CD8-positive, alpha-beta memory T cell (primary cell): ENCODE measurements around the gene SDCBP2. TPM values are rescaled to one million over a fixed set of nuclear protein-coding genes. Genes with fewer than 3 reads are reported as not detected.
A peak's percentile ranks its signal among the peaks of the same experiment; 100 is the strongest.

Experiments used
- CTCF ChIA-PET: fragments of 350-600 bp; sonication (Branson Sonifier 250); formaldehyde crosslinking; loops from one replicate; lab custom pipeline; 2021; ENCODE audit warnings: antibody characterized with exemption; lab: Charles Lee
- POLR2A ChIA-PET: fragments of 350-600 bp; sonication (Branson Sonifier 250); formaldehyde crosslinking; loops from one replicate; lab custom pipeline; 2021; ENCODE audit warnings: antibody characterized with exemption; lab: Charles Lee
- DNase-seq, 5 donors: peaks; one replicate each; pipeline versions ENCODE4 v3.0.0 to v3.0.0-alpha.2; 2020 to 2022; ENCODE audit warnings: mixed read lengths in 1 of 5
- H3K27ac ChIP-seq: one replicate; pipeline ENCODE4 v1.7.0; 2013; ENCODE audit warnings: low read depth, mild to moderate bottlenecking, low read length, moderate library complexity
- H3K27me3 ChIP-seq: 2 replicates; pipeline ENCODE4 v1.7.0; 2013; ENCODE audit warnings: low read length, mild to moderate bottlenecking; ENCODE audit not compliant: insufficient read depth, poor library complexity, severe bottlenecking
- H3K36me3 ChIP-seq: 2 replicates; pipeline ENCODE4 v1.7.0; 2013; ENCODE audit warnings: mild to moderate bottlenecking, low read length, moderate library complexity; ENCODE audit not compliant: insufficient read depth
- H3K4me1 ChIP-seq: 2 replicates; pipeline ENCODE4 v1.7.0; 2013; ENCODE audit warnings: mild to moderate bottlenecking, low read length, moderate library complexity; ENCODE audit not compliant: insufficient read depth
- H3K4me3 ChIP-seq: 2 replicates; pipeline ENCODE4 v1.7.0; 2013; ENCODE audit warnings: mild to moderate bottlenecking, low read length
- H3K9me3 ChIP-seq: 2 replicates; pipeline ENCODE4 v1.7.0; 2013; ENCODE audit warnings: mild to moderate bottlenecking, low read length
- H3K27ac Mint-ChIP-seq, 8 donors: one replicate each; pipeline ENCODE4 v1.8.0; 2020 to 2021; ENCODE audit warnings: mixed read lengths in 8 of 8, mild to moderate bottlenecking in 6 of 8, inconsistent platforms in 3 of 8, moderate library complexity in 3 of 8
- H3K27me3 Mint-ChIP-seq, 2 donors: one replicate each; pipeline ENCODE4 v1.8.0; 2020 to 2021; ENCODE audit warnings: mixed read lengths in 2 of 2, mild to moderate bottlenecking in 1 of 2, moderate library complexity in 1 of 2
- H3K36me3 Mint-ChIP-seq, 3 donors: one replicate each; pipeline ENCODE4 v1.8.0; 2020 to 2021; ENCODE audit warnings: mixed read lengths in 3 of 3, inconsistent platforms in 1 of 3, mild to moderate bottlenecking in 1 of 3
- H3K4me1 Mint-ChIP-seq, 3 donors: one replicate each; pipeline ENCODE4 v1.8.0; 2020 to 2021; ENCODE audit warnings: mixed read lengths in 3 of 3, inconsistent platforms in 1 of 3, mild to moderate bottlenecking in 1 of 3
- H3K4me3 Mint-ChIP-seq, 7 donors: one replicate each; pipeline ENCODE4 v1.8.0; 2020 to 2021; ENCODE audit warnings: mixed read lengths in 7 of 7, mild to moderate bottlenecking in 6 of 7, moderate library complexity in 4 of 7, inconsistent platforms in 2 of 7
- H3K9me3 Mint-ChIP-seq, 5 donors: one replicate each; pipeline ENCODE4 v1.8.0; 2020 to 2022; ENCODE audit warnings: mixed read lengths in 5 of 5, mild to moderate bottlenecking in 3 of 5, moderate library complexity in 2 of 5, inconsistent platforms in 1 of 5
- polyA plus RNA-seq: library from polyadenylated mRNA; unstranded; fragments of 300-500 nt; fragmentation: Illumina TruSeq; gene quantifications from one replicate; pipeline ENCODE4 v1.2.3, GENCODE V29; 2021
- total RNA-seq, 2 experiments: library from RNA; stranded (reverse); gene quantifications; one replicate each; pipeline ENCODE4 v1.2.3, GENCODE V29; 2021

Gene SDCBP2
- total and polyA plus RNA-seq, 3 experiments from 2014 or later = 2.2 to 4.7 (median 3.7) TPM

GRCh38 chr20:1301031-1301529, 27.9 kb downstream of the SDCBP2 start:
- CTCF ChIA-PET = interaction anchor here (0.8 to 1.5 kb wide), 6 partner anchors 10 to 476 kb away, joined by 3 to 5 read pairs (median 4); partner anchors contain the start of gene SNPH
- Mint-ChIP-seq H3K4me1 (peaks cover 8 to 24% (median 13%) of the 10 kb centered on the region in 3 donors), H3K27me3 (no peaks in the 10 kb centered on the region), H3K4me3 (peak overlapping the region in 5 of 7 donors; percentile 5 to 67 (median 47)), H3K9me3 (no peaks in the 10 kb centered on the region), H3K36me3 (peaks cover 0 to 45% (median 13%) of the 10 kb centered on the region in 3 donors), H3K27ac (peak overlapping the region in 7 of 8 donors; percentile 47 to 89 (median 84))
- Histone ChIP-seq H3K27ac (no peak overlapping the region), H3K27me3 (no peaks in the 10 kb centered on the region), H3K9me3 (no peaks in the 10 kb centered on the region), H3K4me3 (no peak overlapping the region), H3K4me1 (peaks cover 19% of the 10 kb centered on the region), H3K36me3 (no peaks in the 10 kb centered on the region)
- peak in 3 of 5 donors; percentile 16 to 69 (median 61) for DNase-seq
- POLR2A ChIA-PET = interaction anchor here (1.3 kb wide), 1 partner anchor 35 kb away, joined by 3 read pairs; the partner anchor contains the start of gene SNPH

- DNase-seq = no peak
- peaks cover 8 to 24% (median 13%) of the 10 kb centered on the region in 3 donors for H3K4me1 Mint-ChIP-seq
- no peak overlapping the region for H3K4me3 ChIP-seq
- peak overlapping the region in 3 of 8 donors; percentile 41 to 91 (median 86) for H3K27ac Mint-ChIP-seq
- no peaks in the 10 kb centered on the region for H3K27me3 ChIP-seq
- no peaks in the 10 kb centered on the region for H3K27me3 Mint-ChIP-seq
- H3K4me1 ChIP-seq = peaks cover 19% of the 10 kb centered on the region
- CTCF ChIA-PET = interaction anchor here (0.8 to 1.5 kb wide), 7 partner anchors 11 to 477 kb away, joined by 3 to 5 read pairs (median 4); partner anchors contain the start of gene SNPH
- POLR2A ChIA-PET = interaction anchor here (1.3 kb wide), 1 partner anchor 34 kb away, joined by 3 read pairs; the partner anchor contains the start of gene SNPH
- H3K36me3 Mint-ChIP-seq = peaks cover 0 to 40% (median 10%) of the 10 kb centered on the region in 3 donors
- no peaks in the 10 kb centered on the region for H3K9me3 Mint-ChIP-seq
- H3K9me3 ChIP-seq = no peaks in the 10 kb centered on the region
- no peak overlapping the region for H3K4me3 Mint-ChIP-seq
- no peaks in the 10 kb centered on the region for H3K36me3 ChIP-seq
- H3K27ac ChIP-seq = no peak overlapping the region
These were observed 28.7 kb downstream of the SDCBP2 start for GRCh38 chr20:1300083-1300840.

GRCh38 chr20:1299522-1299921, 29.4 kb downstream of the SDCBP2 start:
- Histone ChIP-seq H3K27me3 (no peaks in the 10 kb centered on the region), H3K36me3 (no peaks in the 10 kb centered on the region), H3K4me1 (peaks cover 19% of the 10 kb centered on the region), H3K9me3 (no peaks in the 10 kb centered on the region), H3K4me3 (no peak overlapping the region), H3K27ac (no peak overlapping the region)
- peaks cover 8 to 24% (median 13%) of the 10 kb centered on the region in 3 donors for H3K4me1 Mint-ChIP-seq
- peak in 1 of 5 donors; percentile 37 for DNase-seq
- no peaks in the 10 kb centered on the region for H3K9me3 Mint-ChIP-seq
- ChIA-PET POLR2A (no interaction called here), CTCF (interaction anchor here (1.2 kb wide), 1 partner anchor 138 kb away, joined by 3 read pairs; no protein-coding TSS in a partner anchor)
- peaks cover 0 to 33% (median 9%) of the 10 kb centered on the region in 3 donors for H3K36me3 Mint-ChIP-seq
- H3K27me3 Mint-ChIP-seq = no peaks in the 10 kb centered on the region
- H3K4me3 Mint-ChIP-seq = no peak overlapping the region
- H3K27ac Mint-ChIP-seq = peak overlapping the region in 1 of 8 donors; percentile 47

GRCh38 chr20:1298888-1299511, 29.9 kb downstream of the SDCBP2 start:
- H3K9me3 ChIP-seq = no peaks in the 10 kb centered on the region
- Mint-ChIP-seq H3K27me3 (no peaks in the 10 kb centered on the region), H3K4me1 (peaks cover 8 to 24% (median 13%) of the 10 kb centered on the region in 3 donors), H3K4me3 (no peak overlapping the region), H3K27ac (peak overlapping the region in 1 of 8 donors; percentile 18), H3K9me3 (no peaks in the 10 kb centered on the region), H3K36me3 (peaks cover 0 to 27% (median 8%) of the 10 kb centered on the region in 3 donors)
- H3K27me3 ChIP-seq = no peaks in the 10 kb centered on the region
- DNase-seq = no peak
- no peak overlapping the region for H3K4me3 ChIP-seq
- POLR2A ChIA-PET = no interaction called here
- H3K27ac ChIP-seq = no peak overlapping the region
- no peaks in the 10 kb centered on the region for H3K36me3 ChIP-seq
- H3K4me1 ChIP-seq = peaks cover 19% of the 10 kb centered on the region
- CTCF ChIA-PET = interaction anchor here (1.2 kb wide), 1 partner anchor 25 kb away, joined by 3 read pairs; no protein-coding TSS in a partner anchor

- peaks cover 8 to 24% (median 13%) of the 10 kb centered on the region in 3 donors for H3K4me1 Mint-ChIP-seq
These were observed 30.8 kb downstream of the SDCBP2 start for GRCh38 chr20:1298166-1298565.

GRCh38 chr20:1297486-1297885, 31.5 kb downstream of the SDCBP2 start:
- ChIA-PET CTCF (interaction anchor here (1.2 to 1.7 kb wide), 2 partner anchors 16 to 26 kb away, joined by 3 to 4 read pairs; no protein-coding TSS in a partner anchor), POLR2A (no interaction called here)
- no peaks in the 10 kb centered on the region for H3K27me3 Mint-ChIP-seq
- H3K27ac Mint-ChIP-seq = peak overlapping the region in 1 of 8 donors; percentile 77
- Histone ChIP-seq H3K36me3 (no peaks in the 10 kb centered on the region), H3K27me3 (no peaks in the 10 kb centered on the region), H3K27ac (no peak overlapping the region), H3K9me3 (no peaks in the 10 kb centered on the region), H3K4me3 (no peak overlapping the region), H3K4me1 (peaks cover 19% of the 10 kb centered on the region)
- peaks cover 8 to 24% (median 14%) of the 10 kb centered on the region in 3 donors for H3K4me1 Mint-ChIP-seq
- no peak overlapping the region for H3K4me3 Mint-ChIP-seq
- peaks cover 0 to 18% (median 4%) of the 10 kb centered on the region in 3 donors for H3K36me3 Mint-ChIP-seq
- DNase-seq = no peak
- H3K9me3 Mint-ChIP-seq = no peaks in the 10 kb centered on the region

More at GRCh38 chr20:1298166-1298565, 30.8 kb downstream of the SDCBP2 start:
- H3K4me1 ChIP-seq = peaks cover 19% of the 10 kb centered on the region
- H3K27ac ChIP-seq = no peak overlapping the region
- POLR2A ChIA-PET = no interaction called here
- DNase-seq = no peak
- Mint-ChIP-seq H3K36me3 (peaks cover 0 to 22% (median 4%) of the 10 kb centered on the region in 3 donors), H3K9me3 (no peaks in the 10 kb centered on the region), H3K27ac (no peak overlapping the region), H3K4me3 (no peak overlapping the region), H3K27me3 (no peaks in the 10 kb centered on the region)
- H3K9me3 ChIP-seq = no peaks in the 10 kb centered on the region
- H3K36me3 ChIP-seq = no peaks in the 10 kb centered on the region
- H3K4me3 ChIP-seq = no peak overlapping the region
- H3K27me3 ChIP-seq = no peaks in the 10 kb centered on the region
- CTCF ChIA-PET = interaction anchor here (0.7 to 1.7 kb wide), 3 partner anchors 15 to 206 kb away, joined by 3 to 4 read pairs (median 3); no protein-coding TSS in a partner anchor

- no peak for DNase-seq
- Mint-ChIP-seq H3K36me3 (peaks cover 0 to 18% (median 4%) of the 10 kb centered on the region in 3 donors), H3K27ac (no peak overlapping the region), H3K9me3 (no peaks in the 10 kb centered on the region), H3K4me1 (peaks cover 8 to 24% (median 14%) of the 10 kb centered on the region in 3 donors), H3K4me3 (no peak overlapping the region), H3K27me3 (no peaks in the 10 kb centered on the region)
- no peaks in the 10 kb centered on the region for H3K9me3 ChIP-seq
- H3K27ac ChIP-seq = no peak overlapping the region
- H3K36me3 ChIP-seq = no peaks in the 10 kb centered on the region
- no peaks in the 10 kb centered on the region for H3K27me3 ChIP-seq
- H3K4me3 ChIP-seq = no peak overlapping the region
- CTCF ChIA-PET = interaction anchor here (1.7 kb wide), 1 partner anchor 16 kb away, joined by 4 read pairs; no protein-coding TSS in a partner anchor
- POLR2A ChIA-PET = no interaction called here
- peaks cover 19% of the 10 kb centered on the region for H3K4me1 ChIP-seq
These were observed 32.0 kb downstream of the SDCBP2 start for GRCh38 chr20:1296922-1297321.
